WTC11 (cell line): ENCODE data around the gene SLC25A10.

Experiments
- CREB1 ChIP-seq: sonication (generic); formaldehyde crosslinking; IDR thresholded peaks from 2 replicates; pipeline ENCODE4 v1.8.0; 2023; ENCODE audit warnings: mild to moderate bottlenecking, missing genetic modification reagents
- CTCF ChIP-seq: fragments of 200-600 bp; IDR thresholded peaks from 2 replicates; pipeline ENCODE4 v1.8.0; 2022; ENCODE audit warnings: antibody characterized with exemption
- FOXP1 ChIP-seq: sonication (generic); formaldehyde crosslinking; IDR thresholded peaks from 2 replicates; pipeline ENCODE4 v1.8.0; 2022; ENCODE audit warnings: missing genetic modification reagents, mild to moderate bottlenecking, moderate library complexity, borderline replicate concordance
- MYBL2 ChIP-seq: sonication (generic); formaldehyde crosslinking; IDR thresholded peaks from 2 replicates; pipeline ENCODE4 v1.8.1; 2023; ENCODE audit warnings: mild to moderate bottlenecking, moderate library complexity, missing genetic modification reagents
- SP1 ChIP-seq: sonication (generic); formaldehyde crosslinking; conservative IDR thresholded peaks from 2 replicates; pipeline ENCODE4 v1.8.1; 2022; ENCODE audit warnings: missing genetic modification reagents
- ZNF138 ChIP-seq: sonication (generic); formaldehyde crosslinking; conservative IDR thresholded peaks from 2 replicates; pipeline ENCODE4 v1.8.1; 2022; ENCODE audit warnings: mild to moderate bottlenecking, moderate library complexity, missing genetic modification reagents
- ZNF232 ChIP-seq: sonication (generic); formaldehyde crosslinking; IDR thresholded peaks from 2 replicates; pipeline ENCODE4 v1.8.0; 2022; ENCODE audit warnings: mild to moderate bottlenecking, missing genetic modification reagents
- ZNF281 ChIP-seq: sonication (generic); formaldehyde crosslinking; IDR thresholded peaks from 2 replicates; pipeline ENCODE4 v1.8.0; 2023; ENCODE audit warnings: mild to moderate bottlenecking, missing genetic modification reagents
- TF ChIP-seq, protein P1 (sequence below): sonication (generic); formaldehyde crosslinking; IDR thresholded peaks from 2 replicates; pipeline ENCODE4 v1.8.1; 2022; ENCODE audit warnings: low read depth, missing genetic modification reagents, borderline replicate concordance

GRCh38 chr17:81685108-81685507 lies 27.0 kb upstream of the SLC25A10 start:
- TF ChIP-seq SP1 (no peak), FOXP1 (CRISPR knock-in tag) (no peak), ZNF281 (no peak), MYBL2 (CRISPR knock-in tag) (no peak), ZNF138 (no peak), CTCF (no peak), CREB1 (no peak), ZNF232 (CRISPR knock-in tag) (no peak)
- TF ChIP-seq, protein P1, sequence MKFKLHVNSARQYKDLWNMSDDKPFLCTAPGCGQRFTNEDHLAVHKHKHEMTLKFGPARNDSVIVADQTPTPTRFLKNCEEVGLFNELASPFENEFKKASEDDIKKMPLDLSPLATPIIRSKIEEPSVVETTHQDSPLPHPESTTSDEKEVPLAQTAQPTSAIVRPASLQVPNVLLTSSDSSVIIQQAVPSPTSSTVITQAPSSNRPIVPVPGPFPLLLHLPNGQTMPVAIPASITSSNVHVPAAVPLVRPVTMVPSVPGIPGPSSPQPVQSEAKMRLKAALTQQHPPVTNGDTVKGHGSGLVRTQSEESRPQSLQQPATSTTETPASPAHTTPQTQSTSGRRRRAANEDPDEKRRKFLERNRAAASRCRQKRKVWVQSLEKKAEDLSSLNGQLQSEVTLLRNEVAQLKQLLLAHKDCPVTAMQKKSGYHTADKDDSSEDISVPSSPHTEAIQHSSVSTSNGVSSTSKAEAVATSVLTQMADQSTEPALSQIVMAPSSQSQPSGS (CRISPR knock-in tag), result no peak
